Endothelial cell of umbilical vein (primary cell): ENCODE measurements around the gene CNTNAP2. TPM values are rescaled to one million over a fixed set of nuclear protein-coding genes. Genes with fewer than 3 reads are reported as not detected.

Experiments
- BruUV-seq: library from RNA; stranded (reverse); fragments of 400-500 nt; replicated peaks from 2 replicates; lab custom pipeline; 2021; lab: Mats Ljungman, UMichigan
- CTCF ChIA-PET: fragments of 300-600, 350-600 bp; sonication (Branson Sonifier 250); formaldehyde crosslinking; loops from one replicate; lab custom pipeline; 2021; ENCODE audit warnings: antibody characterized with exemption, inconsistent platforms; lab: Charles Lee
- POLR2A ChIA-PET: fragments of 300-600, 350-600 bp; sonication (Branson Sonifier 250); formaldehyde crosslinking; loops from one replicate; lab custom pipeline; 2021; ENCODE audit warnings: antibody characterized with exemption, inconsistent platforms; lab: Charles Lee
- DNase-seq: peaks from one replicate; pipeline ENCODE4 v3.0.0-alpha.2; 2011; ENCODE audit warnings: low read depth, low spot score
- FAIRE-seq: peaks from 2 replicates; lab custom pipeline; 2011; peaks lifted over from hg19 to GRCh38; lab: Jason Lieb, UNC
- H2AFZ ChIP-seq: 2 replicates; pipeline ENCODE4 v1.6.0; 2012; ENCODE audit warnings: low read depth, low read length, control low read depth, inconsistent platforms
- H3K27ac ChIP-seq: 2 replicates; pipeline ENCODE4 v1.5.1; 2011; ENCODE audit warnings: low read depth, mild to moderate bottlenecking, control low read depth, low read length, moderate library complexity; ENCODE audit not compliant: insufficient read depth
- H3K27me3 ChIP-seq, 2 experiments: 2 replicates each; pipeline versions ENCODE4 v1.6.0 to v1.6.1; 2011; ENCODE audit warnings: low read length in 2 of 2, mixed read lengths in 1 of 2; ENCODE audit not compliant: control insufficient read depth in 2 of 2, insufficient read depth in 2 of 2
- H3K36me3 ChIP-seq, 2 experiments: 2 replicates in 1 of 2; 3 replicates in 1 of 2; pipeline ENCODE4 v1.5.1; 2011; ENCODE audit warnings: low read length in 2 of 2, mild to moderate bottlenecking in 1 of 2, moderate library complexity in 1 of 2; ENCODE audit not compliant: control insufficient read depth in 2 of 2, insufficient read depth in 2 of 2; ENCODE audit errors: extremely low read depth in 1 of 2
- H3K4me1 ChIP-seq: 3 replicates; pipeline ENCODE4 v1.5.1; 2011; ENCODE audit warnings: mild to moderate bottlenecking, low read length; ENCODE audit not compliant: control insufficient read depth, insufficient read depth; ENCODE audit errors: extremely low read depth
- H3K4me2 ChIP-seq: 2 replicates; pipeline ENCODE4 v1.6.1; 2011; ENCODE audit warnings: low read length, control low read depth, mixed read lengths; ENCODE audit not compliant: insufficient read depth
- H3K4me3 ChIP-seq, 3 experiments: fragments of 200-600 bp in 1 of 3; sonication (generic), shearing (Covaris generic) in 1 of 3; replicated peaks in 1 of 3; 2 replicates each; pipeline ENCODE4 v1.5.1; 2011 to 2016; ENCODE audit warnings: control low read depth in 3 of 3, low read length in 3 of 3, mild to moderate bottlenecking in 2 of 3, inconsistent platforms in 1 of 3, low read depth in 1 of 3, moderate library complexity in 1 of 3; ENCODE audit not compliant: insufficient read depth in 1 of 3
- H3K79me2 ChIP-seq: 2 replicates; pipeline ENCODE4 v1.6.0; 2012; ENCODE audit warnings: low read length, inconsistent platforms; ENCODE audit not compliant: control insufficient read depth, insufficient read depth
- H3K9ac ChIP-seq: replicated peaks from 2 replicates; pipeline ENCODE3; 2011; ENCODE audit warnings: low read length, control low read depth; ENCODE audit not compliant: insufficient read depth; ENCODE audit errors: extremely low read depth
- H3K9me1 ChIP-seq: replicated peaks from 3 replicates; pipeline ENCODE4 v1.6.0; 2011; ENCODE audit warnings: mild to moderate bottlenecking, low read length; ENCODE audit not compliant: control insufficient read depth, insufficient read depth; ENCODE audit errors: extremely low read depth
- H3K9me3 ChIP-seq: replicated peaks from 2 replicates; pipeline ENCODE4 v1.5.1; 2012; ENCODE audit warnings: low read length, inconsistent platforms; ENCODE audit not compliant: control insufficient read depth, insufficient read depth
- H4K20me1 ChIP-seq: replicated peaks from 2 replicates; pipeline ENCODE3; 2011; ENCODE audit warnings: mild to moderate bottlenecking, low read length; ENCODE audit not compliant: control insufficient read depth, insufficient read depth; ENCODE audit errors: extremely low read depth
- CTCF ChIP-seq, 2 donors: IDR thresholded peaks; 1 replicate in 1 of 2; 2 replicates in 1 of 2; pipeline ENCODE4 v1.5.1; 2011; ENCODE audit warnings: low read length in 2 of 2, mild to moderate bottlenecking in 2 of 2, moderate library complexity in 2 of 2, control low read depth in 1 of 2, inconsistent platforms in 1 of 2, low read depth in 1 of 2; ENCODE audit not compliant: insufficient read depth in 1 of 2; ENCODE audit errors: extremely low read depth in 1 of 2
- EZH2 ChIP-seq: IDR thresholded peaks from 2 replicates; pipeline ENCODE4 v1.6.1; 2012; ENCODE audit warnings: borderline replicate concordance, low read depth, mild to moderate bottlenecking, moderate library complexity, low read length, inconsistent platforms; ENCODE audit not compliant: severe bottlenecking
- FOS ChIP-seq: IDR thresholded peaks from 2 replicates; pipeline ENCODE4 v1.6.1; 2011; ENCODE audit warnings: mild to moderate bottlenecking, low read length, moderate library complexity, borderline replicate concordance; ENCODE audit not compliant: insufficient read depth
- GATA2 ChIP-seq: IDR thresholded peaks from 2 replicates; pipeline ENCODE4 v1.7.0; 2011; ENCODE audit warnings: low read depth, mild to moderate bottlenecking, moderate library complexity, mixed read lengths, low read length; ENCODE audit not compliant: insufficient read length, insufficient read depth
- JUN ChIP-seq: IDR thresholded peaks from 2 replicates; pipeline ENCODE4 v1.6.1; 2011; ENCODE audit warnings: borderline replicate concordance, low read depth; ENCODE audit not compliant: insufficient read length, insufficient read depth
- MAX ChIP-seq: IDR thresholded peaks from 2 replicates; pipeline ENCODE4 v1.6.1; 2011; ENCODE audit not compliant: insufficient read depth, insufficient read length
- MYC ChIP-seq: IDR thresholded peaks from one replicate; pipeline ENCODE4 v1.6.1; 2011; ENCODE audit warnings: mild to moderate bottlenecking, low read depth, low read length
- POLR2A ChIP-seq: IDR thresholded peaks from 2 replicates; pipeline ENCODE4 v1.6.1; 2012; ENCODE audit warnings: low read depth, mild to moderate bottlenecking, control low read depth, low read length
- POLR2AphosphoS5 ChIP-seq: IDR thresholded peaks from 2 replicates; pipeline ENCODE4 v1.6.1; 2012; ENCODE audit warnings: low read depth, mild to moderate bottlenecking, control low read depth, low read length, moderate library complexity; ENCODE audit not compliant: insufficient read depth
- dilution Hi-C: fragments of 300-500 bp; cut with MboI; formaldehyde crosslinking; loops from one replicate; pipeline ENCODE4 v1.15.0; 2019; ENCODE audit warnings: low sequenced_read_pairs; ENCODE audit not compliant: extremely low pct_ligation_motif_present
- intact Hi-C: fragments of 100-400 bp; cut with micrococcal nuclease; formaldehyde crosslinking; loops from one replicate; pipeline ENCODE4 v1.10.0; 2022
- polyA plus RNA-seq, 4 experiments: library from polyadenylated mRNA; depleted of rRNA in 3 of 4; stranded (reverse) in 3 of 4; unstranded in 1 of 4; fragments of >200 nt; gene quantifications; 2 replicates each; pipeline versions ENCODE4 v1.2.1 to v1.2.3, GENCODE V29; 2011 to 2012; ENCODE audit warnings: missing spikeins in 1 of 4
- total RNA-seq: library from RNA; stranded (reverse); gene quantifications from 2 replicates; pipeline ENCODE4 v1.2.3, GENCODE V29; 2021

CNTNAP2 gene
- total and polyA plus RNA-seq, 2 donors (not counting 3 experiments of a cell fraction or from before 2014, with no cell fraction given) = not detected

DNA sequence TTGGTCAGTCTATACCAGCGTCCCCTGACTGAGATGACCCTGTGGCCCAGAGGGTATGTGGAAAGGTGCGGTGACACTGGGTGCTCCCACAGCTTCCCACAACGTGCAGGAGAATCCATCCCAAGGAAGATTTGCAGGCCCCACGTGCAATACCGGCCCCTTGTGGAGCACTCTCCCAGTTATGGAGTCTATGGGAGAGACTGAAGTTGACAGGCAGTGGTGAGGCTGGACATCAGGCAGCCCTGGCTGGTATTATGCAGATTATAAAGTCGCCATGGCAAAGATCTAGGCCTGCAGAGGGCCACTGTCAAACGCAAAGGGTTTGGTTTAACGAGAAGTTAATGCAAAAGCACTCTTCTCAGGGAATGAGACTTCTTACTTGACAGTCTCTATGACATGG, 2039.2 kb downstream of the CNTNAP2 start:
- no peaks in the 10 kb centered on the region for H3K9me1 ChIP-seq
- H3K9me3 ChIP-seq = peaks cover 4% of the 10 kb centered on the region
- no peak overlapping the region for H3K4me2 ChIP-seq
- FAIRE-seq (no peak), DNase-seq (no peak)
- no peak for TF ChIP-seq JUN
- no peak for TF ChIP-seq POLR2A
- no TSS peak for BruUV-seq
- no peaks in the 10 kb centered on the region for H3K36me3 ChIP-seq
- CTCF ChIA-PET = no interaction called here
- POLR2A ChIA-PET = no interaction called here
- intact Hi-C loops = no loop called here
- no peak overlapping the region for H2AFZ ChIP-seq
- no peak overlapping the region for H3K9ac ChIP-seq
- H4K20me1 ChIP-seq = no peaks in the 10 kb centered on the region
- no peaks in the 10 kb centered on the region for H3K79me2 ChIP-seq
- no peak overlapping the region for H3K27ac ChIP-seq
- H3K4me3 ChIP-seq = no peak overlapping the region
- no peaks in the 10 kb centered on the region for H3K27me3 ChIP-seq
- no peaks in the 10 kb centered on the region for H3K4me1 ChIP-seq
- dilution Hi-C loops = no loop called here

DNA sequence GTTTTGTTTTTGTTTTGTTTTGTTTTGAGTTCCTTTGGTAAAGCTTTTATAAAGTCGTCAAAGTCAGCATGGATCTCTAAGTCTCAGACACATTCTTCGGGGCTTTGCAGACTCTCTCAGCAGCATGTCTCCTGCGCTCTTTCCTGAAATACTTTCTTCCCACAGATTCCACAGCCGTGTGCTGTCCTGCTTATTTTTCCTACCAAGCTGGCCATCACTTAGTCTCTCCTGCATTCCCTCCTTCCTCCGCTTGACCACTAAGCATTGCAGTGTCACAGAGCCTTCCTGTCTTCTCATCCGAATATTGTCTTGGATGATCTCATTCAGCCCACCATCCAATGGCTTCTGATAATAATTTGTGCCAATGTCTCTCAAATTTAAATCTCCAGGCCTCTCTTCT, 2039.6 kb downstream of the CNTNAP2 start:
- ChIA-PET CTCF (no interaction called here), POLR2A (no interaction called here)
- no peak overlapping the region for H3K4me2 ChIP-seq
- H3K9ac ChIP-seq = no peak overlapping the region
- dilution Hi-C loops = no loop called here
- H3K27me3 ChIP-seq = no peaks in the 10 kb centered on the region
- no TSS peak for BruUV-seq
- intact Hi-C loops = no loop called here
- no peak overlapping the region for H2AFZ ChIP-seq
- no peaks in the 10 kb centered on the region for H4K20me1 ChIP-seq
- H3K79me2 ChIP-seq = no peaks in the 10 kb centered on the region
- H3K36me3 ChIP-seq = no peaks in the 10 kb centered on the region
- no peaks in the 10 kb centered on the region for H3K9me1 ChIP-seq
- no peak for FAIRE-seq
- TF ChIP-seq MAX (no peak), CTCF (IDR thresholded peaks at IDR 0.05; ENCODE audit: extremely low read depth in 1 of 2, insufficient read depth in 1 of 2, low read depth in 1 of 2, low read length in 2 of 2) (no peak), POLR2A (no peak), FOS (no peak), POLR2AphosphoS5 (no peak), MYC (no peak), GATA2 (no peak), EZH2 (no peak)
- no peaks in the 10 kb centered on the region for H3K4me1 ChIP-seq
- H3K27ac ChIP-seq = no peak overlapping the region
- H3K4me3 ChIP-seq = no peak overlapping the region
- peaks cover 4% of the 10 kb centered on the region for H3K9me3 ChIP-seq
- no peak for DNase-seq
